ENCODE data around the gene DLAT.

- peak in 1 of 3 donors; percentile 25 for TF ChIP-seq CTCF (IDR thresholded peaks at IDR 0.05)
- peak in 2 of 3 donors; percentile 58 to 85 for TF ChIP-seq POLR2AphosphoS5 (IDR thresholded peaks at IDR 0.05)
- TF ChIP-seq POLR2A (IDR thresholded peaks at IDR 0.05) = no peak
These were observed 49.0 kb downstream of the DLAT start, which contains the start of the genes NKAPD1 and PIH1D2 for GRCh38 chr11:112073941-112074811.
